ENCODE data around the gene ATP6AP1.

Gene ATP6AP1

GRCh38 chrX:154471839-154472684 is 43.6 kb downstream of the ATP6AP1 start:
- peaks cover 17% of the 10 kb centered on the region for H3K27me3 ChIP-seq (ENCODE audit: insufficient read depth, low read depth, severe bottlenecking)
- no peak overlapping the region for H3K4me3 ChIP-seq (ENCODE audit: low read depth, low read length)
- no peak overlapping the region for H3K27ac ChIP-seq
- H3K36me3 ChIP-seq: peaks cover 58% of the 10 kb centered on the region
- DNase-seq: peak; percentile 16
- no peaks in the 10 kb centered on the region for H3K9me3 ChIP-seq (ENCODE audit: severe bottlenecking)
- no peak for TF ChIP-seq CTCF (IDR thresholded peaks at IDR 0.05; ENCODE audit: low read depth, low read length)

- Histone ChIP-seq H3K36me3 (peaks cover 52% of the 10 kb centered on the region), H3K27me3 (ENCODE audit: insufficient read depth, low read depth, severe bottlenecking) (peaks cover 20% of the 10 kb centered on the region), H3K9me3 (ENCODE audit: severe bottlenecking) (no peaks in the 10 kb centered on the region), H3K4me3 (ENCODE audit: low read depth, low read length) (no peak overlapping the region), H3K27ac (no peak overlapping the region)
- DNase-seq: no peak
- no peak for TF ChIP-seq CTCF (IDR thresholded peaks at IDR 0.05; ENCODE audit: low read depth, low read length)
These were observed 44.5 kb downstream of the ATP6AP1 start for GRCh38 chrX:154472685-154473632.

GRCh38 chrX:154473683-154474082 is 45.2 kb downstream of the ATP6AP1 start:
- Histone ChIP-seq H3K27me3 (ENCODE audit: insufficient read depth, low read depth, severe bottlenecking) (peaks cover 17% of the 10 kb centered on the region), H3K27ac (no peak overlapping the region), H3K9me3 (ENCODE audit: severe bottlenecking) (no peaks in the 10 kb centered on the region), H3K36me3 (peaks cover 45% of the 10 kb centered on the region), H3K4me3 (ENCODE audit: low read depth, low read length) (no peak overlapping the region)
- DNase-seq: peak; percentile 7
- no peak for TF ChIP-seq CTCF (IDR thresholded peaks at IDR 0.05; ENCODE audit: low read depth, low read length)

- no peak overlapping the region for H3K27ac ChIP-seq
- peak; percentile 11 for DNase-seq
- H3K9me3 ChIP-seq (ENCODE audit: severe bottlenecking): peaks cover 8% of the 10 kb centered on the region
- H3K27me3 ChIP-seq (ENCODE audit: insufficient read depth, low read depth, severe bottlenecking): peaks cover 8% of the 10 kb centered on the region
- no peak for TF ChIP-seq CTCF (IDR thresholded peaks at IDR 0.05; ENCODE audit: low read depth, low read length)
- H3K4me3 ChIP-seq (ENCODE audit: low read depth, low read length): no peak overlapping the region
- H3K36me3 ChIP-seq: peaks cover 13% of the 10 kb centered on the region
These were observed 48.3 kb downstream of the ATP6AP1 start for GRCh38 chrX:154476821-154477220.

- Histone ChIP-seq H3K36me3 (peaks cover 12% of the 10 kb centered on the region), H3K27me3 (ENCODE audit: insufficient read depth, low read depth, severe bottlenecking) (peaks cover 7% of the 10 kb centered on the region), H3K9me3 (ENCODE audit: severe bottlenecking) (peaks cover 8% of the 10 kb centered on the region), H3K27ac (peak overlapping the region; percentile 44), H3K4me3 (ENCODE audit: low read depth, low read length) (peak overlapping the region; percentile 39)
- no peak for DNase-seq
- TF ChIP-seq CTCF (IDR thresholded peaks at IDR 0.05; ENCODE audit: low read depth, low read length): no peak
These were observed 49.5 kb downstream of the ATP6AP1 start for GRCh38 chrX:154477891-154478477.

All from WERI-Rb-1 (cell line).